ENCODE results near the gene SLC44A4.
A peak's percentile ranks its signal among the peaks of the same experiment; 100 is the strongest.
"Not testable (repeated sequence)": the region's sequence is repeated elsewhere in the genome, so short reads cannot be mapped to it uniquely, and the experiment has no call there.

SLC44A4 gene

DNA sequence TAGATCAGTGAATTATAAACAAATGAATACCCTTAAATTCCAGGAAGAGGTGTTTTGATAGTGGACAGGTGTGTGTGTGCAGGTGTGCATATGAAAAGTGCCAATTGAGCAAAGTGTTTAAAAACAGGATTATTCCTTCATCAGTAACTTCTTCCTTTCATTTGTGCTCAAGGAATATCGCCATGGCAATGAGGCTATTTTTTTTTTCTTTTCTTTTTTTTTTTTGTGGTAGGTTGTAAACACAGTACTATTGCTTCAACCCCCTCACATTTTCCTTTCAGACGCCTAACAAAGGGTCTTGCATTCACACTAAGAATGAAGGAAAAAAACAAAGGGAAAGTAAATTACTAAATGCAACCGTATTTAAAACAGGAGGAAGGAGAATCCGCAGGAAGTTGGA, 53.2 kb downstream of the SLC44A4 start:
- no peak for TF ChIP-seq SNAI2 (CRISPR knock-in tag; IDR thresholded peaks at IDR 0.05)
- no peak for TF ChIP-seq TOX (CRISPR knock-in tag; IDR thresholded peaks at IDR 0.05; ENCODE audit: borderline replicate concordance)
- TF ChIP-seq, protein P1, sequence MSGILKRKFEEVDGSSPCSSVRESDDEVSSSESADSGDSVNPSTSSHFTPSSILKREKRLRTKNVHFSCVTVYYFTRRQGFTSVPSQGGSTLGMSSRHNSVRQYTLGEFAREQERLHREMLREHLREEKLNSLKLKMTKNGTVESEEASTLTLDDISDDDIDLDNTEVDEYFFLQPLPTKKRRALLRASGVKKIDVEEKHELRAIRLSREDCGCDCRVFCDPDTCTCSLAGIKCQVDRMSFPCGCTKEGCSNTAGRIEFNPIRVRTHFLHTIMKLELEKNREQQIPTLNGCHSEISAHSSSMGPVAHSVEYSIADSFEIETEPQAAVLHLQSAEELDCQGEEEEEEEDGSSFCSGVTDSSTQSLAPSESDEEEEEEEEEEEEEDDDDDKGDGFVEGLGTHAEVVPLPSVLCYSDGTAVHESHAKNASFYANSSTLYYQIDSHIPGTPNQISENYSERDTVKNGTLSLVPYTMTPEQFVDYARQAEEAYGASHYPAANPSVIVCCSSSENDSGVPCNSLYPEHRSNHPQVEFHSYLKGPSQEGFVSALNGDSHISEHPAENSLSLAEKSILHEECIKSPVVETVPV (CRISPR knock-in tag; IDR thresholded peaks at IDR 0.05): no peak
- TF ChIP-seq POU6F1 (CRISPR knock-in tag; IDR thresholded peaks at IDR 0.05; ENCODE audit: borderline replicate concordance, low read depth): no peak
- no peak for TF ChIP-seq OSR1 (CRISPR knock-in tag; IDR thresholded peaks at IDR 0.05)
- TF ChIP-seq, protein P2, sequence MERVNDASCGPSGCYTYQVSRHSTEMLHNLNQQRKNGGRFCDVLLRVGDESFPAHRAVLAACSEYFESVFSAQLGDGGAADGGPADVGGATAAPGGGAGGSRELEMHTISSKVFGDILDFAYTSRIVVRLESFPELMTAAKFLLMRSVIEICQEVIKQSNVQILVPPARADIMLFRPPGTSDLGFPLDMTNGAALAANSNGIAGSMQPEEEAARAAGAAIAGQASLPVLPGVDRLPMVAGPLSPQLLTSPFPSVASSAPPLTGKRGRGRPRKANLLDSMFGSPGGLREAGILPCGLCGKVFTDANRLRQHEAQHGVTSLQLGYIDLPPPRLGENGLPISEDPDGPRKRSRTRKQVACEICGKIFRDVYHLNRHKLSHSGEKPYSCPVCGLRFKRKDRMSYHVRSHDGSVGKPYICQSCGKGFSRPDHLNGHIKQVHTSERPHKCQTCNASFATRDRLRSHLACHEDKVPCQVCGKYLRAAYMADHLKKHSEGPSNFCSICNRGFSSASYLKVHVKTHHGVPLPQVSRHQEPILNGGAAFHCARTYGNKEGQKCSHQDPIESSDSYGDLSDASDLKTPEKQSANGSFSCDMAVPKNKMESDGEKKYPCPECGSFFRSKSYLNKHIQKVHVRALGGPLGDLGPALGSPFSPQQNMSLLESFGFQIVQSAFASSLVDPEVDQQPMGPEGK (CRISPR knock-in tag; IDR thresholded peaks at IDR 0.05; ENCODE audit: borderline replicate concordance): no peak
- TF ChIP-seq CSDC2 (CRISPR knock-in tag; IDR thresholded peaks at IDR 0.05): no peak
- no peak for TF ChIP-seq ZNF565 (CRISPR knock-in tag; conservative IDR thresholded peaks at IDR 0.05; ENCODE audit: low read depth)
- TF ChIP-seq ZNF70 (CRISPR knock-in tag; IDR thresholded peaks at IDR 0.05): no peak
- TF ChIP-seq ARNTL (CRISPR knock-in tag; IDR thresholded peaks at IDR 0.05; ENCODE audit: borderline replicate concordance, low read depth): no peak
- no peak for TF ChIP-seq GLIS3 (CRISPR knock-in tag; IDR thresholded peaks at IDR 0.05)
- ATAC-seq: no peak

GRCh38 chr6:31823592-31824196, 55.1 kb downstream of the SLC44A4 start:
- ATAC-seq: not testable (repeated sequence)

GRCh38 chr6:31822036-31822821, 56.6 kb downstream of the SLC44A4 start:
- peak; percentile 52 for ATAC-seq
- TF ChIP-seq ZNF565 (CRISPR knock-in tag; conservative IDR thresholded peaks at IDR 0.05; ENCODE audit: low read depth) (no peak), ZFP30 (CRISPR knock-in tag; IDR thresholded peaks at IDR 0.05) (no peak), SNAI2 (CRISPR knock-in tag; IDR thresholded peaks at IDR 0.05) (no peak), ZNF8 (CRISPR knock-in tag; IDR thresholded peaks at IDR 0.05) (no peak), TOX (CRISPR knock-in tag; IDR thresholded peaks at IDR 0.05; ENCODE audit: borderline replicate concordance) (no peak), BACH2 (CRISPR knock-in tag; IDR thresholded peaks at IDR 0.05; ENCODE audit: borderline replicate concordance) (no peak), PPARA (CRISPR knock-in tag; IDR thresholded peaks at IDR 0.05; ENCODE audit: borderline replicate concordance) (no peak), ISL1 (CRISPR knock-in tag; IDR thresholded peaks at IDR 0.05) (no peak), GLIS3 (CRISPR knock-in tag; IDR thresholded peaks at IDR 0.05) (no peak)
- TF ChIP-seq, protein P3, sequence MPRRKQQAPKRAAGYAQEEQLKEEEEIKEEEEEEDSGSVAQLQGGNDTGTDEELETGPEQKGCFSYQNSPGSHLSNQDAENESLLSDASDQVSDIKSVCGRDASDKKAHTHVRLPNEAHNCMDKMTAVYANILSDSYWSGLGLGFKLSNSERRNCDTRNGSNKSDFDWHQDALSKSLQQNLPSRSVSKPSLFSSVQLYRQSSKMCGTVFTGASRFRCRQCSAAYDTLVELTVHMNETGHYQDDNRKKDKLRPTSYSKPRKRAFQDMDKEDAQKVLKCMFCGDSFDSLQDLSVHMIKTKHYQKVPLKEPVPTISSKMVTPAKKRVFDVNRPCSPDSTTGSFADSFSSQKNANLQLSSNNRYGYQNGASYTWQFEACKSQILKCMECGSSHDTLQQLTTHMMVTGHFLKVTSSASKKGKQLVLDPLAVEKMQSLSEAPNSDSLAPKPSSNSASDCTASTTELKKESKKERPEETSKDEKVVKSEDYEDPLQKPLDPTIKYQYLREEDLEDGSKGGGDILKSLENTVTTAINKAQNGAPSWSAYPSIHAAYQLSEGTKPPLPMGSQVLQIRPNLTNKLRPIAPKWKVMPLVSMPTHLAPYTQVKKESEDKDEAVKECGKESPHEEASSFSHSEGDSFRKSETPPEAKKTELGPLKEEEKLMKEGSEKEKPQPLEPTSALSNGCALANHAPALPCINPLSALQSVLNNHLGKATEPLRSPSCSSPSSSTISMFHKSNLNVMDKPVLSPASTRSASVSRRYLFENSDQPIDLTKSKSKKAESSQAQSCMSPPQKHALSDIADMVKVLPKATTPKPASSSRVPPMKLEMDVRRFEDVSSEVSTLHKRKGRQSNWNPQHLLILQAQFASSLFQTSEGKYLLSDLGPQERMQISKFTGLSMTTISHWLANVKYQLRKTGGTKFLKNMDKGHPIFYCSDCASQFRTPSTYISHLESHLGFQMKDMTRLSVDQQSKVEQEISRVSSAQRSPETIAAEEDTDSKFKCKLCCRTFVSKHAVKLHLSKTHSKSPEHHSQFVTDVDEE (CRISPR knock-in tag; IDR thresholded peaks at IDR 0.05): no peak
- TF ChIP-seq, protein P2 (CRISPR knock-in tag; IDR thresholded peaks at IDR 0.05; ENCODE audit: borderline replicate concordance): no peak
- TF ChIP-seq, protein P1 (CRISPR knock-in tag; IDR thresholded peaks at IDR 0.05): no peak

All from SK-N-SH treated with all-trans-retinoic acid at 6 μM for 48 hours (cell line).